Activated CD8-positive, alpha-beta T cell treated with anti-CD3 and anti-CD28 coated beads for 36 hours (primary cell): ENCODE measurements around the gene TAAR5. TPM values are rescaled to one million over a fixed set of nuclear protein-coding genes. Genes with fewer than 3 reads are reported as not detected.

Experiments
- ATAC-seq: fragments of 200-7000 bp; cut with Tn5 transposase; one replicate; pipeline ENCODE4 v1.10.0; 2021; ENCODE audit warnings: mild to moderate bottlenecking, moderate library complexity
- CTCF ChIA-PET: fragments of 350-600 bp; sonication (Branson Sonifier 250); formaldehyde crosslinking; loops from one replicate; lab custom pipeline; 2021; ENCODE audit warnings: antibody characterized with exemption; lab: Charles Lee
- POLR2A ChIA-PET: fragments of 350-600 bp; sonication (Branson Sonifier 250); formaldehyde crosslinking; loops from one replicate; lab custom pipeline; 2021; ENCODE audit warnings: antibody characterized with exemption; lab: Charles Lee
- DNase-seq: peaks from one replicate; pipeline ENCODE4 v3.0.0-alpha.2; 2020
- H3K27ac Mint-ChIP-seq: one replicate; pipeline ENCODE4 v1.8.0; 2021; ENCODE audit warnings: mild to moderate bottlenecking, mixed read lengths
- H3K27me3 Mint-ChIP-seq: one replicate; pipeline ENCODE4 v1.8.0; 2021; ENCODE audit warnings: mixed read lengths
- H3K36me3 Mint-ChIP-seq: one replicate; pipeline ENCODE4 v1.8.0; 2021; ENCODE audit warnings: low read depth, mixed read lengths
- H3K4me1 Mint-ChIP-seq: one replicate; pipeline ENCODE4 v1.8.0; 2021; ENCODE audit warnings: low read depth, mixed read lengths
- H3K4me3 Mint-ChIP-seq: one replicate; pipeline ENCODE4 v1.8.0; 2021; ENCODE audit warnings: mild to moderate bottlenecking, moderate library complexity, mixed read lengths
- H3K9me3 Mint-ChIP-seq: one replicate; pipeline ENCODE4 v1.8.0; 2021; ENCODE audit warnings: mixed read lengths
- CTCF ChIP-seq: fragments of 200-600 bp; IDR thresholded peaks from one replicate; pipeline ENCODE4 v1.8.0; 2022; ENCODE audit warnings: antibody characterized with exemption, mild to moderate bottlenecking
- intact Hi-C: fragments of 100-400 bp; cut with micrococcal nuclease; formaldehyde crosslinking; loops from one replicate; pipeline ENCODE4 v1.10.0; 2022
- total RNA-seq, 2 experiments: library from RNA; stranded (reverse); gene quantifications; one replicate each; pipeline ENCODE4 v1.2.3, GENCODE V29; 2021

TAAR5 gene
- total RNA-seq, 2 experiments from 2014 or later, result not detected

DNA sequence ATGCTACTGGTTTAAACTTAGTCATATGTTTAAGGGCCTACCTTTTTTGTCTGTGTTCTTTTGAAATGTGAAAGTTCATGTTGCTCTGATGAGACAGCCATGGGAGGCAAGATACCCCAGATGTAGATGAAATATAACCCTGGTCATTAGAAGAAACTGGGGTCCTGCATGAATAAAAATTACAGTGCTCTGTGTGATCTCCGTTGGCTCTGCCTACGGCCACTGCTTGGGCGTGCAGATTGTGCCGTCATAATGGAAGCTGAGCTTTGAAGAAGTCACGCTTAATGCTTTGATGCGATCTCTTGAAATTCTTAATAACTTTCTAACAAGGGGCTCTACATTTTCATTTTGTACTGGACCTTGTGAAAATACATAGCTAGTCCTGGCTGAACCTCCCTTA is 34.6 kb upstream of the TAAR5 start, which contains the start of gene TAAR2:
Gene TAAR2 (minus strand): TSS at position 101 of the 400 bp plus-strand sequence. CDS start 0 bp downstream, at position 101.
- no peak for TF ChIP-seq CTCF
- POLR2A ChIA-PET, result no interaction called here
- no peaks in the 10 kb centered on the region for H3K4me1 Mint-ChIP-seq
- no peak within 1 kb of the TSS for H3K4me3 Mint-ChIP-seq
- CTCF ChIA-PET, result no interaction called here
- no peak within 1 kb of the TSS for H3K27ac Mint-ChIP-seq
- peaks cover 18% of the 10 kb centered on the region for H3K27me3 Mint-ChIP-seq
- H3K36me3 Mint-ChIP-seq, result no peaks in the 10 kb centered on the region
- intact Hi-C loops, result no loop called here
- H3K9me3 Mint-ChIP-seq, result peaks cover 2% of the 10 kb centered on the region
- ATAC-seq, result no peak
- DNase-seq, result no peak

GRCh38 chr6:132623106-132623845 is 33.7 kb upstream of the TAAR5 start:
- intact Hi-C loops, result no loop called here
- no peak overlapping the region for H3K4me3 Mint-ChIP-seq
- peaks cover 2% of the 10 kb centered on the region for H3K9me3 Mint-ChIP-seq
- ChIA-PET POLR2A (no interaction called here), CTCF (interaction anchor here (0.6 kb wide), 1 partner anchor 339 kb away, joined by 3 read pairs; no protein-coding TSS in a partner anchor)
- DNase-seq, result no peak
- TF ChIP-seq CTCF, result no peak
- H3K27me3 Mint-ChIP-seq, result peaks cover 18% of the 10 kb centered on the region
- no peak for ATAC-seq
- no peaks in the 10 kb centered on the region for H3K36me3 Mint-ChIP-seq
- H3K27ac Mint-ChIP-seq, result no peak overlapping the region
- no peaks in the 10 kb centered on the region for H3K4me1 Mint-ChIP-seq

- Mint-ChIP-seq H3K4me3 (no peak overlapping the region), H3K27me3 (peaks cover 5% of the 10 kb centered on the region), H3K9me3 (no peaks in the 10 kb centered on the region), H3K4me1 (no peaks in the 10 kb centered on the region), H3K36me3 (no peaks in the 10 kb centered on the region), H3K27ac (no peak overlapping the region)
- ChIA-PET POLR2A (no interaction called here), CTCF (interaction anchor here (0.7 to 0.9 kb wide), 2 partner anchors 15 to 132 kb away, joined by 3 read pairs; no protein-coding TSS in a partner anchor)
- DNase-seq (no peak), ATAC-seq (no peak)
- intact Hi-C loops, result no loop called here
- no peak for TF ChIP-seq CTCF
Observed at GRCh38 chr6:132616677-132617076, 27.1 kb upstream of the TAAR5 start.

GRCh38 chr6:132614554-132614953 is 25.0 kb upstream of the TAAR5 start:
- no peaks in the 10 kb centered on the region for H3K4me1 Mint-ChIP-seq
- intact Hi-C loops, result no loop called here
- ChIA-PET CTCF (no interaction called here), POLR2A (no interaction called here)
- peak overlapping the region; percentile 35 for H3K4me3 Mint-ChIP-seq
- H3K27me3 Mint-ChIP-seq, result peaks cover 3% of the 10 kb centered on the region
- ATAC-seq (no peak), DNase-seq (no peak)
- no peaks in the 10 kb centered on the region for H3K36me3 Mint-ChIP-seq
- TF ChIP-seq CTCF, result no peak
- no peak overlapping the region for H3K27ac Mint-ChIP-seq
- no peaks in the 10 kb centered on the region for H3K9me3 Mint-ChIP-seq

GRCh38 chr6:132612449-132613108 is 23.0 kb upstream of the TAAR5 start:
- TF ChIP-seq CTCF, result no peak
- Mint-ChIP-seq H3K27me3 (peaks cover 1% of the 10 kb centered on the region), H3K36me3 (no peaks in the 10 kb centered on the region), H3K27ac (no peak overlapping the region), H3K9me3 (no peaks in the 10 kb centered on the region), H3K4me1 (no peaks in the 10 kb centered on the region), H3K4me3 (no peak overlapping the region)
- DNase-seq, result no peak
- POLR2A ChIA-PET, result no interaction called here
- no peak for ATAC-seq
- intact Hi-C loops, result no loop called here
- CTCF ChIA-PET, result no interaction called here
